Measurements from ENCODE around the gene CABLES1. TPM values are rescaled to one million over a fixed set of nuclear protein-coding genes. Genes with fewer than 3 reads are reported as not detected.

Gene CABLES1
- total and polyA plus RNA-seq, 2 of the 4 experiments (the other 2 are of a cell fraction) = 4.7 to 5.7 TPM

GRCh38 chr18:23207191-23207955, 72.1 kb downstream of the CABLES1 start:
- Histone ChIP-seq H3K9me1 (ENCODE audit: insufficient read depth, low read length) (peaks cover 37% of the 10 kb centered on the region), H2BK15ac (ENCODE audit: low read depth, low read length) (no peak overlapping the region), H3K14ac (replicated peaks; ENCODE audit: low read depth, low read length) (peak overlapping the region; percentile 1), H4K20me1 (ENCODE audit: insufficient read depth, low read length) (peaks cover 3% of the 10 kb centered on the region), H3K4me3 (ENCODE audit: insufficient read depth, low read depth, low read length) (no peak overlapping the region), H3K23ac (ENCODE audit: low read depth, low read length) (peak overlapping the region; percentile 26; the same call in 1 of the 2 replicates), H4K91ac (ENCODE audit: insufficient read depth, low read depth, low read length) (peak overlapping the region; percentile 68), H3K79me1 (ENCODE audit: low read depth in 1 of 2, low read length in 2 of 2) (peaks cover 12 to 51% of the 10 kb centered on the region in 2 experiments; a peak in 3 of 4 replicates), H2BK5ac (ENCODE audit: low read depth, low read length, poor library complexity, severe bottlenecking) (peak overlapping the region; percentile 30), H2AK5ac (ENCODE audit: low read depth, low read length) (peak overlapping the region; percentile 13), H3K4me1 (ENCODE audit: control insufficient read depth, insufficient read depth, low read length) (peaks cover 17% of the 10 kb centered on the region), H3K4me2 (ENCODE audit: low read depth, low read length) (no peak overlapping the region), H2BK20ac (ENCODE audit: low read depth, low read length) (peak overlapping the region; percentile 49; the same call in 1 of the 2 replicates), H2AFZ (replicated peaks; ENCODE audit: low read length, poor library complexity) (peak overlapping the region; percentile 61), H2AK9ac (replicated peaks; ENCODE audit: low read depth, low read length, poor library complexity) (peak overlapping the region; percentile 66), H3K56ac (ENCODE audit: extremely low read depth, insufficient read depth, low read length) (no peak overlapping the region), H3K27ac (ENCODE audit: insufficient read depth, low read length) (no peak overlapping the region), H3K27me3 (ENCODE audit: control insufficient read depth, insufficient read depth, low read length) (no peaks in the 10 kb centered on the region), H3K9ac (ENCODE audit: low read depth, low read length) (no peak overlapping the region), H4K5ac (ENCODE audit: low read depth, low read length) (no peak overlapping the region), H3K36me3 (ENCODE audit: control insufficient read depth, insufficient read depth, low read length) (peaks cover 41% of the 10 kb centered on the region), H4K8ac (ENCODE audit: low read depth in 2 of 2, low read length in 2 of 2) (peak overlapping the region in 1 of 2 experiments; percentile 5; a peak in 1 of 4 replicates), H2BK120ac (ENCODE audit: low read depth, low read length) (0 out of 2 replicates have a peak overlapping the region, but pooled peaks have one; percentile 11), H3K4ac (ENCODE audit: low read depth, low read length) (peak overlapping the region; percentile 54), H3K18ac (ENCODE audit: low read depth, low read length) (no peak overlapping the region), H3K9me3 (ENCODE audit: control insufficient read depth, insufficient read depth, low read length) (peaks cover 7% of the 10 kb centered on the region)
- DNase-seq (peak; percentile 68), ATAC-seq (ENCODE audit: low read depth) (peak; percentile 58)
- BruUV-seq (replicated peaks) = no TSS peak
- intact Hi-C loops (cut with micrococcal nuclease) = loop anchor here (5.0 kb wide), 3 partner anchors 70 to 175 kb away; partner anchors contain the start of gene CABLES1
- TF ChIP-seq, protein P1, sequence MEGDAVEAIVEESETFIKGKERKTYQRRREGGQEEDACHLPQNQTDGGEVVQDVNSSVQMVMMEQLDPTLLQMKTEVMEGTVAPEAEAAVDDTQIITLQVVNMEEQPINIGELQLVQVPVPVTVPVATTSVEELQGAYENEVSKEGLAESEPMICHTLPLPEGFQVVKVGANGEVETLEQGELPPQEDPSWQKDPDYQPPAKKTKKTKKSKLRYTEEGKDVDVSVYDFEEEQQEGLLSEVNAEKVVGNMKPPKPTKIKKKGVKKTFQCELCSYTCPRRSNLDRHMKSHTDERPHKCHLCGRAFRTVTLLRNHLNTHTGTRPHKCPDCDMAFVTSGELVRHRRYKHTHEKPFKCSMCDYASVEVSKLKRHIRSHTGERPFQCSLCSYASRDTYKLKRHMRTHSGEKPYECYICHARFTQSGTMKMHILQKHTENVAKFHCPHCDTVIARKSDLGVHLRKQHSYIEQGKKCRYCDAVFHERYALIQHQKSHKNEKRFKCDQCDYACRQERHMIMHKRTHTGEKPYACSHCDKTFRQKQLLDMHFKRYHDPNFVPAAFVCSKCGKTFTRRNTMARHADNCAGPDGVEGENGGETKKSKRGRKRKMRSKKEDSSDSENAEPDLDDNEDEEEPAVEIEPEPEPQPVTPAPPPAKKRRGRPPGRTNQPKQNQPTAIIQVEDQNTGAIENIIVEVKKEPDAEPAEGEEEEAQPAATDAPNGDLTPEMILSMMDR (conservative IDR thresholded peaks at IDR 0.05; ENCODE audit: low read depth, low read length) = peak; percentile 30
- TF ChIP-seq CHD1 (IDR thresholded peaks at IDR 0.05; ENCODE audit: low read depth, low read length) (no peak), NFE2L2 (IDR thresholded peaks at IDR 0.05; ENCODE audit: low read depth, low read length) (no peak), POLR2A (IDR thresholded peaks at IDR 0.05; ENCODE audit: low read depth, low read length) (no peak), BHLHE40 (IDR thresholded peaks at IDR 0.05; ENCODE audit: low read depth, low read length) (peak; percentile 94), USF2 (IDR thresholded peaks at IDR 0.05; ENCODE audit: low read depth, low read length) (peak; percentile 57), FOS (IDR thresholded peaks at IDR 0.05; ENCODE audit: low read depth, low read length) (peak; percentile 44; the same call in 1 of the 2 replicates), RAD21 (IDR thresholded peaks at IDR 0.05; ENCODE audit: low read length) (peak; percentile 6; the same call in 1 of the 2 replicates)
- TF ChIP-seq, protein P2, sequence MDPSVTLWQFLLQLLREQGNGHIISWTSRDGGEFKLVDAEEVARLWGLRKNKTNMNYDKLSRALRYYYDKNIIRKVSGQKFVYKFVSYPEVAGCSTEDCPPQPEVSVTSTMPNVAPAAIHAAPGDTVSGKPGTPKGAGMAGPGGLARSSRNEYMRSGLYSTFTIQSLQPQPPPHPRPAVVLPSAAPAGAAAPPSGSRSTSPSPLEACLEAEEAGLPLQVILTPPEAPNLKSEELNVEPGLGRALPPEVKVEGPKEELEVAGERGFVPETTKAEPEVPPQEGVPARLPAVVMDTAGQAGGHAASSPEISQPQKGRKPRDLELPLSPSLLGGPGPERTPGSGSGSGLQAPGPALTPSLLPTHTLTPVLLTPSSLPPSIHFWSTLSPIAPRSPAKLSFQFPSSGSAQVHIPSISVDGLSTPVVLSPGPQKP (IDR thresholded peaks at IDR 0.05; ENCODE audit: borderline replicate concordance, low read depth, low read length) = no peak
- in situ Hi-C loops (cut with MboI; ENCODE audit: low sequenced_read_pairs) = no loop called here
- ChIA-PET CTCF (interaction anchor here (0.6 to 1.3 kb wide), 2 partner anchors 20 to 65 kb away, joined by 3 read pairs; no protein-coding TSS in a partner anchor), POLR2A (ENCODE audit: unreplicated experiment) (no interaction called here)
- dilution Hi-C loops (cut with HindIII; ENCODE audit: low sequenced_read_pairs, unreplicated experiment) = no loop called here
- no CpG with 5 or more reads among the region's 9 CpGs for WGBS, 2 experiments (ENCODE audit: extremely low coverage in 2 of 2, insufficient read length in 1 of 2)
